Measurements from ENCODE around the gene KRTAP10-1.

DNA sequence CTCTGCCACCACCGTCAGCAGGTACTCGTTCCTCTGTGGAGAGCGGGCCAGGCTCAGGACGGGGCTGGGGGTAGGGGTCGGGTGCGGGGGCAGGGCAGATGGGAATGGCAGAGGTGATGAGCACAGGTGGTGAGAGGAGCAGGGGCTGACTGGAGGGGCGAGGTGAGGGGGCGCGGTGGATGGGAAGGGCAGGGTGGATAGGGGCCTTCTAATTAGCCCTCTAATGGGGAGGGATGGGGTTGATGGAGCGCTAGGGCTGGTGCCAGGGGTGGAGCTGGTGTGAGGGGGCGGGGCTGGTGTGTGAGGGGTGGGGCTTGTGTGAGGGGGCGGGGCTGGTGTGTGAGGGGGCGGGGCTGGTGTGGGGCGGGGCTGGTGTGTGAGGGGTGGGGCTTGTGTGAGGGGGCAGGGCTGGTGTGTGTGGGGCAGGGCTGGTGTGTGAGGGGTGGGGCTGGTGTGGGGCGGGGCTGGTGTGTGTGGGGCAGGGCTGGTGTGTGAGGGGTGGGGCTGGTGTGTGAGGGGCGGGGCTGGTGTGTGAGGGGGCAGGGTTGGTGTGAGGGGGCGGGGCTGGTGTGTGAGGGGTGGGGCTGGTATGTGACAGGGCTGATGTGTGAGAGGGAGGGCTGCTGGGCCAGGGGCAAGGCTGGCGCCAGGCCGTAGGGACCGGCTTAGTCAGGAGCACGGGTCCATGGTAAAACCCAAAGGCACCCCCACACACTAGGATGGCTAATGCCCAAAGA lies 5.9 kb downstream of the KRTAP10-1 start:
- TF ChIP-seq RAD21 (conservative IDR thresholded peaks at IDR 0.05 in 1 of 2, IDR thresholded peaks at IDR 0.05 in 1 of 2) (no peak), ZFP36 (IDR thresholded peaks at IDR 0.05; ENCODE audit: borderline replicate concordance, partially characterized antibody) (no peak), KDM1A (IDR thresholded peaks at IDR 0.05; ENCODE audit: low read depth) (no peak), KDM5A (IDR thresholded peaks at IDR 0.05) (no peak), CTCF (IDR thresholded peaks at IDR 0.05) (no peak), POLR2A (IDR thresholded peaks at IDR 0.05; ENCODE audit: low read length) (no peak), ELK1 (IDR thresholded peaks at IDR 0.05; ENCODE audit: low read depth, low read length) (no peak), ESRRA (IDR thresholded peaks at IDR 0.05; ENCODE audit: borderline replicate concordance, low read length) (no peak), SMC3 (IDR thresholded peaks at IDR 0.05) (no peak), HOXB5 (CRISPR knock-in tag; IDR thresholded peaks at IDR 0.05) (no peak), MAZ (IDR thresholded peaks at IDR 0.05; ENCODE audit: borderline replicate concordance, low read depth, low read length) (no peak)
- TF ChIP-seq, protein P1, sequence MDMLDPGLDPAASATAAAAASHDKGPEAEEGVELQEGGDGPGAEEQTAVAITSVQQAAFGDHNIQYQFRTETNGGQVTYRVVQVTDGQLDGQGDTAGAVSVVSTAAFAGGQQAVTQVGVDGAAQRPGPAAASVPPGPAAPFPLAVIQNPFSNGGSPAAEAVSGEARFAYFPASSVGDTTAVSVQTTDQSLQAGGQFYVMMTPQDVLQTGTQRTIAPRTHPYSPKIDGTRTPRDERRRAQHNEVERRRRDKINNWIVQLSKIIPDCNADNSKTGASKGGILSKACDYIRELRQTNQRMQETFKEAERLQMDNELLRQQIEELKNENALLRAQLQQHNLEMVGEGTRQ (IDR thresholded peaks at IDR 0.05): no peak
- TF ChIP-seq, protein P2, sequence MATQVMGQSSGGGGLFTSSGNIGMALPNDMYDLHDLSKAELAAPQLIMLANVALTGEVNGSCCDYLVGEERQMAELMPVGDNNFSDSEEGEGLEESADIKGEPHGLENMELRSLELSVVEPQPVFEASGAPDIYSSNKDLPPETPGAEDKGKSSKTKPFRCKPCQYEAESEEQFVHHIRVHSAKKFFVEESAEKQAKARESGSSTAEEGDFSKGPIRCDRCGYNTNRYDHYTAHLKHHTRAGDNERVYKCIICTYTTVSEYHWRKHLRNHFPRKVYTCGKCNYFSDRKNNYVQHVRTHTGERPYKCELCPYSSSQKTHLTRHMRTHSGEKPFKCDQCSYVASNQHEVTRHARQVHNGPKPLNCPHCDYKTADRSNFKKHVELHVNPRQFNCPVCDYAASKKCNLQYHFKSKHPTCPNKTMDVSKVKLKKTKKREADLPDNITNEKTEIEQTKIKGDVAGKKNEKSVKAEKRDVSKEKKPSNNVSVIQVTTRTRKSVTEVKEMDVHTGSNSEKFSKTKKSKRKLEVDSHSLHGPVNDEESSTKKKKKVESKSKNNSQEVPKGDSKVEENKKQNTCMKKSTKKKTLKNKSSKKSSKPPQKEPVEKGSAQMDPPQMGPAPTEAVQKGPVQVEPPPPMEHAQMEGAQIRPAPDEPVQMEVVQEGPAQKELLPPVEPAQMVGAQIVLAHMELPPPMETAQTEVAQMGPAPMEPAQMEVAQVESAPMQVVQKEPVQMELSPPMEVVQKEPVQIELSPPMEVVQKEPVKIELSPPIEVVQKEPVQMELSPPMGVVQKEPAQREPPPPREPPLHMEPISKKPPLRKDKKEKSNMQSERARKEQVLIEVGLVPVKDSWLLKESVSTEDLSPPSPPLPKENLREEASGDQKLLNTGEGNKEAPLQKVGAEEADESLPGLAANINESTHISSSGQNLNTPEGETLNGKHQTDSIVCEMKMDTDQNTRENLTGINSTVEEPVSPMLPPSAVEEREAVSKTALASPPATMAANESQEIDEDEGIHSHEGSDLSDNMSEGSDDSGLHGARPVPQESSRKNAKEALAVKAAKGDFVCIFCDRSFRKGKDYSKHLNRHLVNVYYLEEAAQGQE (IDR thresholded peaks at IDR 0.05): no peak

Measured in A549 (cell line).